ENCODE results near the gene PHF3. TPM values are rescaled to one million over a fixed set of nuclear protein-coding genes. Genes with fewer than 3 reads are reported as not detected.

Gene PHF3
- total RNA-seq, 1 experiment from 2014 or later = 66.6 TPM

- Histone ChIP-seq H2AK5ac (ENCODE audit: insufficient read length, low read length) (no peak overlapping the region), H3K18ac (ENCODE audit: insufficient read length, low read depth, low read length) (no peak overlapping the region), H3K27ac (ENCODE audit: insufficient read length, low read depth, low read length) (no peak overlapping the region), H3K27me3 (ENCODE audit: insufficient read depth, low read length) (no peaks in the 10 kb centered on the region), H3K79me1 (ENCODE audit: insufficient read depth, low read depth, low read length, poor library complexity, severe bottlenecking) (no peaks in the 10 kb centered on the region), H3T11ph (ENCODE audit: low read length) (no peak overlapping the region), H2BK20ac (ENCODE audit: low read depth, low read length, poor library complexity, severe bottlenecking) (no peak overlapping the region), H2BK12ac (ENCODE audit: insufficient read length, low read depth, low read length) (no peak overlapping the region), H2BK15ac (ENCODE audit: low read depth, low read length) (no peak overlapping the region), H4K5ac (ENCODE audit: insufficient read length, low read depth, low read length) (no peak overlapping the region), H3K56ac (ENCODE audit: insufficient read length, low read depth, low read length) (no peak overlapping the region), H3K79me2 (ENCODE audit: insufficient read depth, low read length) (no peaks in the 10 kb centered on the region), H4K91ac (ENCODE audit: insufficient read length, low read depth, low read length) (no peak overlapping the region), H3K23ac (ENCODE audit: insufficient read length, low read depth, low read length) (no peak overlapping the region), H3K23me2 (ENCODE audit: insufficient read length, low read depth, low read length, poor library complexity, severe bottlenecking) (no peaks in the 10 kb centered on the region), H3K4me2 (ENCODE audit: insufficient read depth, insufficient read length, low read length) (no peak overlapping the region), H2BK5ac (ENCODE audit: insufficient read length, low read length) (no peak overlapping the region), H3K14ac (ENCODE audit: insufficient read depth, low read length) (no peak overlapping the region), H3K9me3 (ENCODE audit: control insufficient read depth, low read depth, low read length) (no peaks in the 10 kb centered on the region), H3K4me1 (ENCODE audit: insufficient read depth, low read length) (no peaks in the 10 kb centered on the region), H2AFZ (ENCODE audit: low read length) (no peak overlapping the region), H2BK120ac (ENCODE audit: low read depth, low read length, poor library complexity, severe bottlenecking) (no peak overlapping the region), H4K8ac (replicated peaks; ENCODE audit: insufficient read length, low read depth, low read length) (no peak overlapping the region), H3K4ac (ENCODE audit: low read depth, low read length) (no peak overlapping the region), H3K9ac (ENCODE audit: extremely low read depth, insufficient read length, low read length) (no peak overlapping the region), H4K20me1 (ENCODE audit: control insufficient read depth, insufficient read depth, insufficient read length) (no peaks in the 10 kb centered on the region)
- no CpG with 5 or more reads among the region's 2 CpGs for WGBS (ENCODE audit: extremely low coverage, insufficient read length, low lambda C conversion rate)
- Mint-ChIP-seq H3K36me3 (ENCODE audit: insufficient read depth in 1 of 3, low read depth in 3 of 3) (peaks cover 18 to 80% (median 69%) of the 10 kb centered on the region in 3 experiments; a peak in 6 of 7 replicates), H3K27ac (no peak overlapping the region), H3K4me3 (no peak overlapping the region), H3K9me3 (no peaks in the 10 kb centered on the region), H3K27me3 (ENCODE audit: low read depth) (no peaks in the 10 kb centered on the region), H3K4me1 (no peaks in the 10 kb centered on the region)
- TF ChIP-seq, protein P1, sequence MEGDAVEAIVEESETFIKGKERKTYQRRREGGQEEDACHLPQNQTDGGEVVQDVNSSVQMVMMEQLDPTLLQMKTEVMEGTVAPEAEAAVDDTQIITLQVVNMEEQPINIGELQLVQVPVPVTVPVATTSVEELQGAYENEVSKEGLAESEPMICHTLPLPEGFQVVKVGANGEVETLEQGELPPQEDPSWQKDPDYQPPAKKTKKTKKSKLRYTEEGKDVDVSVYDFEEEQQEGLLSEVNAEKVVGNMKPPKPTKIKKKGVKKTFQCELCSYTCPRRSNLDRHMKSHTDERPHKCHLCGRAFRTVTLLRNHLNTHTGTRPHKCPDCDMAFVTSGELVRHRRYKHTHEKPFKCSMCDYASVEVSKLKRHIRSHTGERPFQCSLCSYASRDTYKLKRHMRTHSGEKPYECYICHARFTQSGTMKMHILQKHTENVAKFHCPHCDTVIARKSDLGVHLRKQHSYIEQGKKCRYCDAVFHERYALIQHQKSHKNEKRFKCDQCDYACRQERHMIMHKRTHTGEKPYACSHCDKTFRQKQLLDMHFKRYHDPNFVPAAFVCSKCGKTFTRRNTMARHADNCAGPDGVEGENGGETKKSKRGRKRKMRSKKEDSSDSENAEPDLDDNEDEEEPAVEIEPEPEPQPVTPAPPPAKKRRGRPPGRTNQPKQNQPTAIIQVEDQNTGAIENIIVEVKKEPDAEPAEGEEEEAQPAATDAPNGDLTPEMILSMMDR (conservative IDR thresholded peaks at IDR 0.05) = no peak
- DNase-seq = no peak
Measured at GRCh38 chr6:63706630-63707029, 71.0 kb downstream of the PHF3 start.

Measured in H9 (cell line).